HepG2 (cell line): ENCODE results near the gene TMIGD3. TPM values are rescaled to one million over a fixed set of nuclear protein-coding genes. Genes with fewer than 3 reads are reported as not detected.

Experiments used
- CBX1 ChIP-seq: IDR thresholded peaks from one replicate; pipeline ENCODE4 v1.6.1; 2016; ENCODE audit warnings: antibody characterized with exemption, low read depth
- DZIP1 ChIP-seq: sonication (generic); formaldehyde crosslinking; IDR thresholded peaks from 2 replicates; pipeline ENCODE4 v1.5.0; 2020; ENCODE audit warnings: mild to moderate bottlenecking, missing genetic modification reagents
- FOXK1 ChIP-seq: sonication (generic); formaldehyde crosslinking; IDR thresholded peaks from 2 replicates; pipeline ENCODE4 v1.4.0; 2020; ENCODE audit warnings: low read depth, missing genetic modification reagents, borderline replicate concordance
- NFKBIZ ChIP-seq: IDR thresholded peaks from 2 replicates; pipeline ENCODE4 v1.6.1; 2018; ENCODE audit warnings: missing genetic modification reagents, missing compliant biosample characterization
- PHF20 ChIP-seq: sonication (generic); formaldehyde crosslinking; IDR thresholded peaks from 2 replicates; pipeline ENCODE4 v1.5.0; 2020; ENCODE audit warnings: mild to moderate bottlenecking, missing genetic modification reagents
- RERE ChIP-seq: IDR thresholded peaks from 2 replicates; pipeline ENCODE4 v1.6.1; 2016; ENCODE audit warnings: low read depth, missing genetic modification reagents, missing compliant biosample characterization
- SP4 ChIP-seq: sonication (generic); formaldehyde crosslinking; IDR thresholded peaks from 2 replicates; pipeline ENCODE4 v1.8.1; 2023; ENCODE audit warnings: mild to moderate bottlenecking, missing genetic modification reagents
- TARDBP ChIP-seq: sonication (generic); formaldehyde crosslinking; IDR thresholded peaks from 2 replicates; pipeline ENCODE4 v1.8.0; 2022; ENCODE audit warnings: mild to moderate bottlenecking, missing genetic modification reagents
- TBX2 ChIP-seq: sonication (generic); formaldehyde crosslinking; IDR thresholded peaks from 2 replicates; pipeline ENCODE4 v1.5.0; 2020; ENCODE audit warnings: missing genetic modification reagents, mild to moderate bottlenecking, borderline replicate concordance
- TFE3 ChIP-seq: IDR thresholded peaks from 2 replicates; pipeline ENCODE4 v1.6.1; 2016
- ZKSCAN8 ChIP-seq: IDR thresholded peaks from 2 replicates; pipeline ENCODE4 v1.6.1; 2016; ENCODE audit warnings: borderline replicate concordance, missing genetic modification reagents, missing compliant biosample characterization
- ZNF18 ChIP-seq: sonication (generic); formaldehyde crosslinking; IDR thresholded peaks from 2 replicates; pipeline ENCODE4 v1.8.0; 2022; ENCODE audit warnings: mild to moderate bottlenecking, missing genetic modification reagents; ENCODE audit not compliant: insufficient replicate concordance
- ZNF331 ChIP-seq: sonication (generic); formaldehyde crosslinking; IDR thresholded peaks from 2 replicates; pipeline ENCODE4 v1.4.0; 2020; ENCODE audit warnings: missing genetic modification reagents
- ZNF335 ChIP-seq: sonication (generic); formaldehyde crosslinking; IDR thresholded peaks from 2 replicates; pipeline ENCODE4 v1.4.0; 2020; ENCODE audit warnings: missing genetic modification reagents
- polyA plus RNA-seq, 8 experiments: library from polyadenylated mRNA; depleted of rRNA in 3 of 8; stranded (reverse) in 7 of 8; unstranded in 1 of 8; fragments of >200 nt; fragmentation: Illumina TruSeq in 4 of 8; extraction: Trizol in 4 of 8; gene quantifications; 2 replicates each; pipeline versions ENCODE4 v1.2.1 to v1.2.3, GENCODE V29; 2011 to 2016; ENCODE audit warnings: low read depth in 4 of 8, missing spikeins in 1 of 8, mixed read lengths in 1 of 8; ENCODE audit not compliant: insufficient read depth in 1 of 8
- total RNA-seq, 5 experiments: library from RNA; depleted of rRNA; stranded (reverse); fragments of >200 nt; fragmentation: Illumina TruSeq; extraction: Trizol; gene quantifications; 2 replicates each; pipeline ENCODE4 v1.2.3, GENCODE V29; 2016; ENCODE audit warnings: low read depth in 1 of 5

Gene TMIGD3
- total and polyA plus RNA-seq, 2 of the 13 experiments (the other 11 are each of a cell fraction or from before 2014, with no cell fraction given), result not detected

- TF ChIP-seq NFKBIZ (CRISPR knock-in tag) (no peak), RERE (CRISPR knock-in tag) (no peak), TFE3 (CRISPR knock-in tag) (no peak), TARDBP (peak; percentile 84), ZKSCAN8 (CRISPR knock-in tag) (no peak; the same call in 1 of the 2 replicates), ZNF335 (CRISPR knock-in tag) (no peak), DZIP1 (CRISPR knock-in tag) (no peak), FOXK1 (0 out of 2 replicates have a peak, but pooled peaks have one; percentile 14), ZNF331 (CRISPR knock-in tag) (peak; percentile 39; the same call in 1 of the 2 replicates), ZNF18 (CRISPR knock-in tag) (no peak), TBX2 (CRISPR knock-in tag) (peak; percentile 91), CBX1 (peak; percentile 24), PHF20 (CRISPR knock-in tag) (no peak), SP4 (CRISPR knock-in tag) (no peak)
Observed at GRCh38 chr1:111535256-111536191, 32.1 kb upstream of the TMIGD3 start (continued).
